ENCODE results near the gene OSBPL2.

DNA sequence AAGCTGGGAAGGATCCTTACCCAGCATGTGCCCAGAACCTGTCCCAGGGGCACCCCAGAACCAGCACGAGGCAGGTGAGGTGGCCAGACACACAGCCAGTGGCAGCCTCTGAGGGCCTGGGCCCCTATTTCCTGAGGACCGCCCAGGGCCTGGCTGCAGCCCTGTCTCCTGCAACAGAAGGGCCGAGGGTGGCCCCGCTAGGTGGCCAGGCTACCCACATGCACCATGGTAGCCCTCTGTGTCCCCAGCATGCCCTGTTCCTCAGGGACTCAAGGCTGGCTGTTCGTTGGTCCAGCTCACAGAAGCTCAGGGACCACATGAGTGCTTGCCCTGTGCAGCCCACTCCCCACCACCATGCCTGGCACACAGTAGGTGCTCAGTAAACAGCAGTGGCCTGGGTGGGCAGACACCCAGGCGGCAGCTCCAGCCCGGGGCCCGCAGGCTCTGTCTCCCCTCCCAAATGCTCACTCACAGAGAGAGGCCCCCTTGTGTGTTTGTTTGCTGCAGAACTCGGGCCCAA lies 26.5 kb upstream of the OSBPL2 start:
- TF ChIP-seq, protein P1, sequence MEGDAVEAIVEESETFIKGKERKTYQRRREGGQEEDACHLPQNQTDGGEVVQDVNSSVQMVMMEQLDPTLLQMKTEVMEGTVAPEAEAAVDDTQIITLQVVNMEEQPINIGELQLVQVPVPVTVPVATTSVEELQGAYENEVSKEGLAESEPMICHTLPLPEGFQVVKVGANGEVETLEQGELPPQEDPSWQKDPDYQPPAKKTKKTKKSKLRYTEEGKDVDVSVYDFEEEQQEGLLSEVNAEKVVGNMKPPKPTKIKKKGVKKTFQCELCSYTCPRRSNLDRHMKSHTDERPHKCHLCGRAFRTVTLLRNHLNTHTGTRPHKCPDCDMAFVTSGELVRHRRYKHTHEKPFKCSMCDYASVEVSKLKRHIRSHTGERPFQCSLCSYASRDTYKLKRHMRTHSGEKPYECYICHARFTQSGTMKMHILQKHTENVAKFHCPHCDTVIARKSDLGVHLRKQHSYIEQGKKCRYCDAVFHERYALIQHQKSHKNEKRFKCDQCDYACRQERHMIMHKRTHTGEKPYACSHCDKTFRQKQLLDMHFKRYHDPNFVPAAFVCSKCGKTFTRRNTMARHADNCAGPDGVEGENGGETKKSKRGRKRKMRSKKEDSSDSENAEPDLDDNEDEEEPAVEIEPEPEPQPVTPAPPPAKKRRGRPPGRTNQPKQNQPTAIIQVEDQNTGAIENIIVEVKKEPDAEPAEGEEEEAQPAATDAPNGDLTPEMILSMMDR (IDR thresholded peaks at IDR 0.05) = no peak
- TF ChIP-seq POLR2A (IDR thresholded peaks at IDR 0.05) = no peak
